Hematopoietic multipotent progenitor cell treated with erythropoietin and hydrocortisone succinate and interleukin-3 and kit ligand, for 6 days (in vitro differentiated cells): Measurements from ENCODE around the gene COL23A1.
A peak's percentile ranks its signal among the peaks of the same experiment; 100 is the strongest.

Source experiments
- DNase-seq: peaks from one replicate; pipeline ENCODE4 v3.0.0-alpha.2; 2015

The COL23A1 gene

DNA sequence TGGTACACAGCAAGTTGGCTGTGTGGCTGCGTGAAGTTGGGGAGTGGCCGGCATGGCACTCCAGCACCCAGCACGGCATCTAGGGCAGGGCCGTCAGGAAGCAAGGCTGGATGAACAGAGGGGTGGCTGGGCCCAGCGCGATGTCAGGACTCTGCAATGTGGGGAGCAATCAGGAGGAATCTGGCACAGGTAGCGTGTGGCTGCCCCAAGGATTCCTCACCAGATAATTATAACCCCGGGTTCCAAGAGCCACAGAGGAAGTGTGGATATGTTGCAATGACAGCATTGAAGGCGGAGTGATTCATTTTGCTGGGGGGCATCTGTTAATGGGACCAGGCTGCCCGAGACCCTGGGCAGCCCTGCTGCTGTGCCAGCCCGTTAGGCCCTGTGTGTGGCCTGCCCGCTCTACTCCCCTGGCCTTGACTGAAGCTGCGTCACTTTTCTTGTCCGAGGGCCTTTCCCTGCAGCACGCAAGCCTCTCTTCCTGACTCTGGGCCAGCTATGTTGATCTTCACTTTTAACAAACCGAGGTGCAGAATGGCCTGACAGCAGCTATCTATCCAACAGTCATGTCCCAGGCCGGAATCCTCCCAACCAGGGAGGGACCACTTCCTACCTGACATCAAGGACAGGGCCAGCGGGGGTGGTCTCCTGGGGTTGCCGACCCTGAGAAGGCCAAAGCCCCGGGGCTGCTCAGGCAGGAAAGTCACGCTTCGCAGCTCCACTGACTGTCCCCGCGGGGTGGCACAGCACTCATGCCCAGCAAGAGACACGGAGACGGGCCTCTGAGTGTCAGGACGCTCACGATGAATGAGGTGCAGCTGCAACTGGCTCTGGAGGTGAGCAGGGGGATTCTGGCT lies 239.6 kb downstream of the COL23A1 start:
- DNase-seq = peak; percentile 20

DNA sequence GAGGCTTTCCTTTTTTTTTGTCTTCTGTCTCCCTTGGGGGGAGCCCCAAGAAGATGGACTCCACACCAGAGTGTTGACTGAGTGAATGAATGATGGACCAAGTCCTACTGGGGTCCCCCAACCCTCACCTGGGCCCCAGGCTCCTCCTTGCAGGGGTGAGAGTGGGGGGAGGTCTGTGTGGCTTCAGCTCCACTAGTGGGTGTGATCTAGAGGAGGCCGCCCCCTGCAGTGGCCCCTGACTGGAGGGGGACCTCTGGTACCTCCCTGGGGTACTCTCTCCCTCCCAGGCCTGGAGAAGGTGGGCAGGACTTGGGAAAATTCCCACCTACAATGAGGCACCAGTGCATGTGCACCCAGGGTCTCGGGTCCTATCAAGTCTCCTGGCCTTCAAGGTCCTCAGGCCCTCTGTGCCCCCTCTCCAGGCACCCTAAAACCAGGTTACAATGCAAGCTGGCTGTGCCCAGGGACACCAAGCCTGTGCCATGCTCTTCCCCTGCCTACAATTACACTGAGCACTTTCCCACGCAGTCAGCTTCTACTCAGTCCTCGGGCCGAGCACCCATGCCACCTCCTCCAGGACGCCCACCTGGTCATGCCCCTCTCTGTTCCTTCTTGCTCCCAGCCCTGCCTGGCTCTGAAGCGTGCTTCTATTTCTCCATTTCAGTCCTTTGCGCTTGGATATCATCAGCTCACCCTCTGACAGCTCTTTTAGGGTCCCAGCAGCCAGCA lies 240.4 kb downstream of the COL23A1 start:
- DNase-seq = no peak

DNA sequence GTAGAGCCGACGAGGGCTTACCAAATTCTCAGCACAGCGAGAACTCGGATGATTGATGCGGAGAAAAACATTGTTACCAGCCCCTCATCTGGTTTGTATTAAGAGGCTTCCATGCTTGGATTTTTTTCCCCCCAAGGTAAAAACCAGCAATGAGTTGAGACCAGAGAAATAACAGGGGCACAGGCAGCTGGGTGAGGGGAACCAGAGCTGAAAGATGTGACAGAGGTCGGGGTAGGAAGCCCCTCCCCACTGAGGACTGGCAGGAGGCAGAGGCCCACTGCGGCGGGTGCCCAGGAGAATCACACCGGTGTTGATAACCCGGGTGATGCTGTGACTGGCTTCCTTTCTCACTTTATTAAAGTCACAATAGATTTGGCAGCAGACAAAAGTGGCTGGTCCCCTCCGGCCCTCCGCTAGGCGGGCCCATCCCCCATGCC lies 241.1 kb downstream of the COL23A1 start:
- no peak for DNase-seq

DNA sequence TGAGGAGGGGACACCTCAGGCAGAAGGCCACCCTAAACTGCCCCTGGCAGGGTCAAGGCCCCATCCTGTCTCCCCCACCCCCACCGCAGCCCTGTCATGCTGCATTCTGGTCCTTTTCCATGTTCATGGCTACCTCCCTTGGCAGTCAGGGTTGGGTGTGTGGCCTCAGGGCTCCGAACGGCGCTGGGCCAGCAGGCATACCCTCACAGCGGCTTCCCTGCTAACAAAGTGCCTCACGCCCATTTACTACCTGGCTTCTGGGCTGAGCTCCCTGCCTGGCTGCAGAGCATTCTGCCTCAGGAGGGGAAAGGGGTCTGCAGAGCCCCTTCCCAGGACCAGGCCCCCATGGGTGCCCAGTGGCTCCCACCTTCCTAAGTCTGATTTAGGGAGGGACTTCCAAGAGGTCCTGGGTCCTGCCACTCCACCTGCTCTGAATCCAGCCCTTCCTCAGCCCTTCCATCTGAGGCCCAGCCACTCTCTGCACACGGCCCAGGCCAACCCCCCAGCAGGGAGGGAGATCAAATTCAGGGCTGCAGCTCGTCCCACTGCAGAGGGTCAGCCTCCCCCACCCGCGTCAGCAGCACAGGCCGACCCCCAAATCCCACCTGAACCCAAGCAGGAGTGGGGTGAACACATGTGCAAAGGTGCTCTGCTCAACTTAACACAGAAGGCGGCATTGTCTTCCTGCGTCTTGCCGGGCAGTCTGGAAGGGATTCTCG lies 241.7 kb downstream of the COL23A1 start:
- DNase-seq = no peak

DNA sequence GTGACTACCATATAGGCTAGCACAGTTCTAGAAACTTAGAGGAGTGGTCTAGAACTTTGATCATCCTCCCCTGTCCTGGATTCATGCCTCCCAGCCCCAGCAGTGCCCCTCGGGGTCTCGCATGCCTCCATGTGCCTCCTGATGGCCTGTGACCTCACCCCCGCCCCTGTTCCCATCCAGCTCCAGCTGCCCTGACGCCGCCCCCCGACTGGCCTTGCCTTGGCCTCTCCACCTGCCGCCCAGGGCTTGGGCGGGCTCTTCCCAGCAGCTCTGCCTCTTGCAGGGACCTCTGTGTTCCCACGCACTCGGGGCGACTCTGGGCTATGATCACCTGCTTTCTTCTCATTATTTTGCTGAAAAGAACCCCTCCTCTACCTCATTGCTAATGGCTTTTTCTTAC lies 242.2 kb downstream of the COL23A1 start:
- DNase-seq = no peak

DNA sequence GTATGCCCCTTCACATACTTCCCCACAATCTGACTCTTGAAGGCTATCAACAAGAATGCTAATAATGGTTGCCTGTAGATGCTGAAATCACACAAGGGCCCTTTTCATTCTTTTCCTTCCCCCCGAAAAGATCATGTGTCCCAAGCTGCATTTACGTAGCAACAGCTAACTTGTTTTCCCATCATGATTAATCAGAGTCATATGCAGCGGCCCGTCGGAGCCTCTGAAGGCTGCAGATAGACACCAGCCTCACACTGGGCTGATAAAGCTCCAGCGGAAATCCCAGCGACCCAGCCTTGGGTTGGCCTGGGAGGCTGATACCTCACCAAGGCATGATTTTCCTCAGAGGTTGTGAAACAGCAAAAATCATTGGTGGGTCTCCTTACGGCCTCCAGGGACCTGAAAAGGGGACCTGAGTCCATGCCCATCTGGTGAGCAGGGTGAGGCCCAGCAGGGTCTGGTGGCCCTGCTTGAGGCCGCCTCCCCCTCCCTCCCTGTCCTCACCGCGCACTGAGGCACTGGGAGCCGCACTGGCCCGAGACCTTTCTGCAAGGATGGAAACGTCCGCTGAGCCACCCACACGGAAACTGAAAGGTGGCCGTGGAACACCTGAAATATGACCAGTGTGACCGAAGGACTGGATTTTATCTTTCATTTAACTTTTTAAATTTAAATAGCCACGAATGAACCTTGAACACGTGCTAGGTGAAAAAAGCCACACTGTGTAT lies 243.4 kb downstream of the COL23A1 start:
- DNase-seq = no peak

DNA sequence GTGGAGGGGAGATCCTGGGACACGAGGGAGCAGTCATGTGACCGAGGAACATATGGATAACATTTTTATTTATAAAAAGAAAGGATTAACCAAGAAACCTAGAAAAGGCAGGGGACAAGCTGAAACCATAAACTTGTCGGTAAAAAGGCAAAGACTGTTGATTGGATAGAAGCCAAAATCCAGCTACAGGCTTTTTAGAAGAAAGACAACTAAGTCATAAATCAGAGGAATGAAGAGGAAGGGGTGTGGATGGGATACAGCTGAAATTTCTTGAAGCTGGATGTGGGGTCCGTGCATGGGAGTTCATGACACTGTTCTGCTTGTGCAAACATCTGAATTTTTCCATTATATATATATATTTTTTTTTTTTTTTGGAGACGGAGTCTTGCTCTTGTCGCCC lies 246.9 kb downstream of the COL23A1 start:
- no peak for DNase-seq

DNA sequence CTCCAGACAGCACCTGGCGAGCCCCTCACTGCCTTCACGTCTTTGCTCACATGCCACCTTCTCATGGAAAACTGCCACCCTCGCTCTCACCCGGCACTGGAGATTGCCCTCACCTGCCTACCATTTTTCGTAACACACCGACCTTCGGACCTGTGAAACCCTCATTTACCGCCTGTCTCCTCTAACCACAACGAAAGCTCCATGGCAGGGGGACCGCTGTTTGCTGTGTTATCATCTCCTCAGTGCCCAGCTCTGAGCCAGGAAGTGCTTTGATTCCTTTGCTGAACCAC lies 248.4 kb downstream of the COL23A1 start:
- DNase-seq = no peak

DNA sequence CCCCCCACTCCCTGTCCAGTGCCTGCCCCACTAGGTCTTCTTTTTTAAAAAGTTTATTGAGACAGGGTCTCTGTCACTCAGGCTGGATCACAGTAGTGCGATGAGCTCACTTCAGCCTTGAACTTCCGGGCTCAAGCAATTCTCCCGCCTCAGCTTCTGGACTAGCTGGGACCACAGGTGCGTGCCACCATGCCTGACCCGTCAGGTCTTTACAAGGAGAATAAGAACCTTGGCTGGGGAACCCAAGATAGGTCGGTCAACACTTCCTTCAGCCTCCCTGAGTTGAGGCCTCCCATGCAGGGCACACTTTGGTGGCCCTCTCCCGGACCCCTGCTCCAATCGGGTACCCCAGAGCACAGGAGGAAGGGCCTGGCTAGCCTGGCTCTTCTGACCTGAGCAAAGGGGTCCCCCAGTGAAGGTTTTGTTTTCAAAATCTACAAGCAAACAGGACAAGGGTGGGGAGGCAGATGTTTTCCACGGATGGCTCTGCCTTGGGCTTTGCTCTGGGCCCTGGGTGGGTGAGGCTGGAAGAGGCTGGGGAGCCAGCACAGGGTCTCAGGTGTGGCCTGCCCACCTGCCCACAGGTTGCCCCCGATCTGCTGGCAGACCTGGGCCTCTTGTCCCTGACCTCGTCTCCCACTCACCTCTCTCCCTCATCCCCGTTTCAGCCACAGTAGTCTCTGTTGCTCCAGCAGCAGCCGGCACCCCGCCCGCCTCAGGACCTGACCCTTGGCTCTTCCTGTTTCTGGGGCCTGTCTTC lies 248.9 kb downstream of the COL23A1 start:
- no peak for DNase-seq

DNA sequence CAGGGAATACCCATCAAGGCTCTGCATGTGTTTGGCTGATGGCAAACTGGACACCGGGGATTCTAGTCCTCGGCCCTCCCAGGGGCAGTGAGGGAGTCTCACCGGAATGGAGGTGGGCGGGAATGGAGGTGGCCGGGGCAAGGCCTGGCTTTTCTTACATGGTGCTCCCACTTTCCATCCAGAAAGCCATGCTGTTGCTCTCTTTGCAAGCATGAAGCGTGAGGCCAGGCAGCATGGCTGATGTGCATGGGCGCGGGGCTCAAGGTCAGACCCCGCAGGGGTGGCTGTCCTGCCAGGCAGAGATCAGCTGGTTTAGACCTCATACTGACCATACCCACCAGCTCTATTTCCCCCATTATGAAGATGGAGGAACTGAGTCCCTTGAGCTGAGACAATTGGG lies 249.6 kb downstream of the COL23A1 start:
- DNase-seq = no peak

DNA sequence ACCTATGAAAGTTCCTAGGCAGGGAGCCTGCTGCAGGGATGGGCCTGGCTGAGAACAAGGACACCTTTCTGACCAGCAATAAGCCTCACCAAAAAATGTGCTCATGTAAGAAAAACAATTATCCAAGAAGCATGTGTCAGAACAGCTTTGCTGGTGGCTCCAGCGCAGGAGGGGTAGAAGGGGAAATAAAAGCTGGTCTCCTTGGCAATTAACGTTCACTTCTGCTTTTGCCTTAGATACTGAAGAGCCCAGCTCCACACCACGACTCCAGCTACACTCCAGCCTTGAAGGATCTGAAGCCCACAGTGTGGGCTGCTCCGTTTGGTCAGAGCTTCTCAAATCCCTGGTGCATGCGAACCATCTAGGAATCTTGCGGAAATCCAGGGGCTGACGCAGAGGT lies 250.0 kb downstream of the COL23A1 start:
- DNase-seq = peak; percentile 38

DNA sequence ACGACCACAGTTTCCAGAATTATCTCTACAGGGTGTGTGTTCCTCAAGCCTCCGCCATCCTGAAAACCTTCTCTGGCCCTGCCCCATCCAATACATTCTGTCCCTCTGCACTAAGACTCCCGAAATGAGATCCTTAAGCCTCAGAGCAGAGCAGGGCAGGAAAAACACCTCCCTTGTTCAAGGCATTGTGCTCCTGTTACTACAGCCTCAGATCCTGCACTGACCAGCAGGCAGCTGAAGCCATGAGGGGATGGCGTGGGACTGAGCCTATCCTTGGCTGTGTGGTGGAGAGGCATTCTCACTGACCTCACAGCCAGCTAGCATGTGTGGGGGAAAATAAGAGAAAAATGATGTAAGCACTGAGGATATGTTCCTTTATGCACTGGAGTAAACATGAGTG lies 250.9 kb downstream of the COL23A1 start:
- no peak for DNase-seq

DNA sequence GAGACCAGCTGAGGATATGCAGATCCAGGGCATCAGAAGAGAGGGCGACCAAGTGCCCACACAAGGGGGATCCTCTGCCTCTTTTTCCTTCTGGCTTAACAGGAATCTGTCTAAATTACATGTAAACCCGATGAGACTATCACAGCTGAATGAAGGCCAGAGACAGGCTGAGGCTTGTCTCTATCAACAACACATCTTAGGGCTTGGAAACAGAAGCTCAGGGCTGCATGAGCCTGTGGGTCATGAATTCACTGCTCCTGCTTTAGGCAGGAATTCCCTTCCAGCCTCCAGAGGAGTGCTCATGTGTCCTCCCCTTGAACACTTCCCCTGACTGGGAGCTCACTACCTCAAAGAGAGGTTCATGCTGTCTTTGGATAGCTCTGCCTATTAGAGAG lies 251.4 kb downstream of the COL23A1 start:
- no peak for DNase-seq

DNA sequence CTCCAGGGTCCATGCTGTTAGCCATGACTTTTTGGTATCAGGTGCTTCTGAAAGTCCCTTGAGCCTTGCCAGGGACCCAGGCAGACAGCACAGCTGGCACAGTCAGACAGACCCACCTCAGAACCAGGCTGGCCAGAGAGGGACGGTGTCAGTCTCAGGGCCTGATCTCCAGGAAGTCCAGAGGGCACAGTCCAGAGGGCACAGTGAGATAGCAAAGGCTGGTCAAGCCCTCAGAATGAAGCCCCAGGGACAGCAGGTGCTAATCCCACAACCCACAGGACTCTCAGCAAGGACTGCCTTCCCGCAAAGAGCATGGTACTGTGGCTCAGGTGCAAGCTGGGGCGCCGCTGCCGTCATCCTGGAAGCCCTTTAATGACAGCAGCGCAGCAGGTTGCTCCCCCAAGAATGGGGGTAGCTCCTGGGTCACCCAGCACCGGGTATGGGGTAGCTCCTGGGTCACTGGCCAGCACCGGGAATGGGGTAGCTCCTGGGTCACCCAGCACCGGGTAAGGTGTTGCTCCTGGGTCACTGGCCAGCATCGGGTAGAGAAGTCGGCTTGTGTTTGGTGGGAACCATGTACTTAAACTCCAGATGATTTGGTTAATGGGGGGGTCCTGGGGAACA lies 252.0 kb downstream of the COL23A1 start:
- no peak for DNase-seq

DNA sequence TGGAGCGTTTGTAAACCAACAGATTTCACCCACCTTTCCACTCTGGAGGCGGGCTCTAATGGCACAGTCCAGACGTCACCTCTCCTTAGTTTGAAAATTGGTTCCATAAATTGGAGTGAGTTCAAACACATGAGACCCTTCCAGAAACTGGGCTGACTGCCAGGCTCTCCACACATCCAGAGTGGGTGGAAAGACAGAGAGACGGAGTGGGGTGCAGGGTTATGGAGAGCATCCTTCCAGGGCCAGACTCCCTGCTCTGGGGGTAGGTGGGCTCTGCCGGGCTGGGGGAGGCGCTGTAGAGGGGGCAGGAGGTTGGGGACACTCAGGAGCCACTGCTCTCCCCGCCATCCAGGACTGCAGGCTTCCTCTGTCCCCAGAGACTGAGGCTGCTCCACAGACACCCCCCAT lies 252.9 kb downstream of the COL23A1 start:
- no peak for DNase-seq

DNA sequence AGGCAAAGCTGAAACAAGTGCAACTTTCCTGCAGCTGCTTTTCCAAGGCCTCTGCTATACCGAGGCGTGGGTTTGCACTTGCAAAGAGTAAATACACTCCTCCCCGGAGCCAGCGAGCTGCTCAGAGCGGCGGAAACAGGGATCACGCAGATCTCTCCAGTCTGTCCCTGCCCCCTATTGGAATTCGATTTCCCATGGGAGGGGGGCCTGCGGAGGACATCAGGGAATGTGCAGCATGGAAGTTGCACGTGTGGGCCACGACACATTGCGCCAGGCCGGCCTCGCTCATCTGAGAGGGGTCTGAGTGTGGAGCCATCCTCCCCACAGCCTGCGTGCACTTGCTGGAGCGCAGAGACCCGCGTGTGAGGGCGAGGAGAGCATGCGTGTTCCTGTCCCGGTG lies 253.3 kb downstream of the COL23A1 start:
- no peak for DNase-seq

DNA sequence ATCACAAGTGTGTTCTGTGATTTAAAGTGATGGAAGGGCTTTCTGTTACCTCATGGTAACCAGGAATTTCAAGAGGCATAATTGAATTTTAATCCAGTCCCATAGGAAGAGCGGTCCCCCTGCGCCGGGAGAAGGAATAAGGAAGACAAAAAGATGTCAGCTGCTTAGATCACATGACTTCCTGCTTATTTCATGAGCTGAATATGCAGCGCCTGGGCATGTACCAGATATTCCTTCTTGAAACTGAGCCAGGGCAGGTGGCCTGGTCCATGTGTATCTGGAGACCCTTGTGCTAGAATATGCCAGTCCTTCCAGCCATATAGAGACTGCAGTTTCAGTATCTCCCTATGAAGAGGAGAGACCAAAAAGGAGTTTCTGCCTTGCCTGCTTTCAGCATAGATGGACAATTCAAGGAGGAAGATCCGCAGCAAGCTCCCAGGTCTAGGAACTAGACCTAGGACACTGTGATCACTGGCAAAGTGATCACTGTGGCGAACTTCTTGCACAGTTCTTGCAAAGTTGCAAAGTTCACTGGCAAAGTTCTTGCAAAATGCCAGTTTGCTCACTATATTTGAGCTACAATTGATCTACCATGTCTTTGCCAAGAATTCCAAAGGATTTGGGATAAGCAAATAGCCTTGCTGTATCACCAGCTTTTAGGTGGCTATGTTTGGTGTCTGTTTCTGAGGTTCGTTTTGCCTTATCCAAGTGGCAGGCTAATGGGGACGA lies 254.7 kb downstream of the COL23A1 start:
- no peak for DNase-seq

DNA sequence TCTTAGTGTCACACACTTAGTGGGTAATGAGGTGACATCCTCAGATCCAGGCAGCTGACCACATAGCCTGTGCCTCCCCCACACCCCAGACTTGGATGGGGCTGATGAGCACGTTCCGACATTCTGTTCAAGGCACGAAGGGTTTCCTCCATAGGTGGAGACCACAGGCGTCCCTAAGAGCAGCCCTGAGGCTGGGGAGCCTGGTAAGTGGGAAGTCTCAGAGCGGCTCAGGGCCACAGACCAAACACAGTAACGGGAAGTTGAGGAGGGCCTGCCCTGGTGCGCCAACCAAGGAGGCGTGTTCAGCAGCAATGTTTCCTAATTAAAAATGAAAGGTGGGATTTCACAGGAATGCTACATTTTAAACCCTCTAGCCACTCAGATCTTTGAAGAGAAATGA lies 255.3 kb downstream of the COL23A1 start:
- no peak for DNase-seq

DNA sequence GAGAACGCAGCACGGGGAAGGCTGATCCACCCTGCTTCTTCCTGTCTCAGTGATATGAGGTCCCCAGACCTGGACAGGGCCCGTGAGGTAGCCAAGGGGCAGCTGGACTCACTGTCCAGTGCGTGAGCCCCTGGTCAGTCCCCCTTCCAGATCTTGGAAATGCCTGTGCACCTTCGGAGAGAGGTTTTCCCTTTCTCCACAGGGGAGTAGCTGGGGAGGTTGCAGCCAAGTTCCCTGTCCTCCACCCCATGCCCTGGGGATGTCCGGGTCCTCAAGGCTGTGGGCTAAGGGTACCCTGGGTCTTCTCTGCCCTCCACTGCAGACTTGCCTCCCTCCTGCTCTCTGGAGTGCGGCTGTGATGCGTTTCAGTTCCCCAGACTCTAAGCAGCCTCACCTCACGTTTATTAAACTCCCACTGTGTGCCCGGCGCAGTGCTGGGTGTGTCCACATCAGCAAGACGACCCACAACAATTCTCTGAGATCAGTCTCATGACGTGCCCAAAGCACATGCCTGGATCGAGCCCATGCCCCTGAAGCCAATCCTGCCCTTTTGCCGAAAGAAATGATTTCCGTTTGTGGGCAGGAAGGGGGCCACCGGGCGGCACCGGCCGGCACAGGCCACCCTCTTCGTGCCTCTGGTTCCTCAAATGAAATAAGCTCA lies 256.2 kb downstream of the COL23A1 start:
- DNase-seq = no peak

DNA sequence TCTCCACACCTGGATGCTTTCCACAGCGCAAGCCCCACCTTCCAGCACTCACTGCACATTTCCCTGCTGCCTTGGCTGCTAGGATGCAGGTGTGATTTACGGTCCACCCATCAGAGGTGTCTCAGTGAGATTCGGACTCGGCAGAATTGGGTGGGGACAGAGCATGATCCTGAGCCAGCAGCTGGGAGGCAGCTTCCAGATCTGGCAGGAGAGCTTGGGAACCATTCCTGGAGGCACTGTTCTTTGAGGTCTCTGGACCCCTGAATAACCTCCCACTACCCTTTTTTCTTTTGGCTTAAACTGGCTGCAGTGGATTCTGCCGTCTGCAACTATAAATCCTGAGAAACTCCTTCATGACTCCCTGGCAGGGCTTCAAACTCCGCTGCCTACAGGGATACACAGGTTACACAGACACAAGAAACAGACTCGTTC lies 258.0 kb downstream of the COL23A1 start:
- DNase-seq = no peak
